Loucy (cell line): ENCODE results near the gene PLCL1.

Experiments
- H2AFZ ChIP-seq: fragments of 200-600 bp; sonication (generic); 2 replicates; pipeline ENCODE4 v1.6.0; 2016; ENCODE audit warnings: antibody characterized with exemption, mild to moderate bottlenecking, low read length, moderate library complexity
- H3F3A ChIP-seq: fragments of 200-600 bp; 2 replicates; pipeline ENCODE4 v1.6.0; 2016; ENCODE audit warnings: antibody characterized with exemption, low read depth, mild to moderate bottlenecking
- H3K27me3 ChIP-seq: fragments of 200-600 bp; sonication (generic); 2 replicates; pipeline ENCODE4 v1.6.1; 2014; ENCODE audit warnings: low read length, mild to moderate bottlenecking; ENCODE audit not compliant: insufficient read depth, poor library complexity, severe bottlenecking
- H3K36me3 ChIP-seq: fragments of 200-600 bp; sonication (generic); 2 replicates; pipeline ENCODE4 v1.6.1; 2016; ENCODE audit warnings: low read length; ENCODE audit not compliant: insufficient read depth
- H3K4me1 ChIP-seq: fragments of 200-600 bp; sonication (generic); 2 replicates; pipeline ENCODE4 v1.5.1; 2014; ENCODE audit warnings: low read length, mild to moderate bottlenecking; ENCODE audit not compliant: insufficient read depth, poor library complexity, severe bottlenecking
- H3K4me2 ChIP-seq: fragments of 200-600 bp; sonication (generic); 2 replicates; pipeline ENCODE4 v1.6.0; 2014; ENCODE audit warnings: antibody characterized with exemption, low read length, low read depth, mild to moderate bottlenecking; ENCODE audit not compliant: poor library complexity, severe bottlenecking
- H3K4me3 ChIP-seq: fragments of 200-600 bp; sonication (generic); 2 replicates; pipeline ENCODE4 v1.5.1; 2014; ENCODE audit warnings: low read length, mild to moderate bottlenecking, mixed read lengths; ENCODE audit not compliant: poor library complexity, severe bottlenecking
- H3K79me2 ChIP-seq: fragments of 200-600 bp; sonication (generic); 2 replicates; pipeline ENCODE4 v1.6.1; 2014; ENCODE audit warnings: low read length; ENCODE audit not compliant: insufficient read depth
- H3K9ac ChIP-seq: fragments of 200-600 bp; sonication (generic); 2 replicates; pipeline ENCODE4 v1.6.0; 2014; ENCODE audit warnings: mild to moderate bottlenecking, low read depth, low read length, moderate library complexity; ENCODE audit not compliant: poor library complexity, severe bottlenecking
- H3K9me2 ChIP-seq: fragments of 200-600 bp; sonication (generic); replicated peaks from 2 replicates; pipeline ENCODE4 v1.6.1; 2016; ENCODE audit warnings: low read depth, low read length, mixed read lengths
- H3K9me3 ChIP-seq: fragments of 200-600 bp; sonication (generic); 2 replicates; pipeline ENCODE4 v1.6.1; 2014; ENCODE audit warnings: mild to moderate bottlenecking, antibody characterized with exemption, low read length, low read depth; ENCODE audit not compliant: insufficient read depth
- H4K20me1 ChIP-seq: fragments of 200-600 bp; sonication (generic); 2 replicates; pipeline ENCODE4 v1.6.0; 2014; ENCODE audit warnings: antibody characterized with exemption, low read length, mild to moderate bottlenecking; ENCODE audit not compliant: insufficient read depth, poor library complexity, severe bottlenecking
- CTCF ChIP-seq: fragments of 200-600 bp; sonication (generic); conservative IDR thresholded peaks from 2 replicates; pipeline ENCODE4 v1.5.1; 2014; ENCODE audit warnings: mild to moderate bottlenecking, antibody characterized with exemption, low read length
- EZH2phosphoT487 ChIP-seq: fragments of 200-600 bp; IDR thresholded peaks from 2 replicates; pipeline ENCODE4 v1.6.1; 2018; ENCODE audit warnings: antibody characterized with exemption, mild to moderate bottlenecking, moderate library complexity, borderline replicate concordance

PLCL1 gene

GRCh38 chr2:197850882-197851450 lies 46.6 kb downstream of the PLCL1 start:
- Histone ChIP-seq H3K4me2 (no peak overlapping the region), H3K36me3 (no peaks in the 10 kb centered on the region), H3K79me2 (no peaks in the 10 kb centered on the region), H3K4me3 (no peak overlapping the region), H4K20me1 (no peaks in the 10 kb centered on the region), H3K9me3 (no peaks in the 10 kb centered on the region), H3K9me2 (no peaks in the 10 kb centered on the region), H3K4me1 (peaks cover 29% of the 10 kb centered on the region), H2AFZ (no peak overlapping the region), H3F3A (no peaks in the 10 kb centered on the region; the same call in 1 of the 2 replicates), H3K27me3 (no peaks in the 10 kb centered on the region), H3K9ac (no peak overlapping the region)
- no peak for TF ChIP-seq EZH2phosphoT487
- TF ChIP-seq CTCF, result no peak

- no peak for TF ChIP-seq EZH2phosphoT487
- peak; percentile 67 for TF ChIP-seq CTCF
Observed at GRCh38 chr2:197851451-197851850, 47.1 kb downstream of the PLCL1 start.

GRCh38 chr2:197852108-197852507 lies 47.7 kb downstream of the PLCL1 start:
- no peaks in the 10 kb centered on the region for H3K9me2 ChIP-seq
- H3K36me3 ChIP-seq, result no peaks in the 10 kb centered on the region
- H3K79me2 ChIP-seq, result no peaks in the 10 kb centered on the region
- no peak overlapping the region for H3K9ac ChIP-seq
- H3K4me2 ChIP-seq, result peak overlapping the region; percentile 3
- H3K27me3 ChIP-seq, result no peaks in the 10 kb centered on the region
- no peak overlapping the region for H2AFZ ChIP-seq
- H3K4me3 ChIP-seq, result no peak overlapping the region
- peaks cover 23% of the 10 kb centered on the region for H3K4me1 ChIP-seq
- no peak for TF ChIP-seq CTCF
- no peak for TF ChIP-seq EZH2phosphoT487
- H3K9me3 ChIP-seq, result no peaks in the 10 kb centered on the region
- H4K20me1 ChIP-seq, result no peaks in the 10 kb centered on the region
- no peaks in the 10 kb centered on the region; the same call in 1 of the 2 replicates for H3F3A ChIP-seq

More at GRCh38 chr2:197851451-197851850, 47.1 kb downstream of the PLCL1 start:
- Histone ChIP-seq H3K4me3 (no peak overlapping the region), H3K36me3 (no peaks in the 10 kb centered on the region), H3K9ac (no peak overlapping the region), H3K79me2 (no peaks in the 10 kb centered on the region), H3K27me3 (no peaks in the 10 kb centered on the region), H4K20me1 (no peaks in the 10 kb centered on the region), H3K4me1 (peaks cover 29% of the 10 kb centered on the region), H3F3A (no peaks in the 10 kb centered on the region; the same call in 1 of the 2 replicates), H3K9me3 (no peaks in the 10 kb centered on the region), H2AFZ (no peak overlapping the region), H3K9me2 (no peaks in the 10 kb centered on the region), H3K4me2 (peak overlapping the region; percentile 3)
